GM13976 (cell line): ENCODE results near the gene TMEM209.

ENCODE experiments used
- DNase-seq: peaks from one replicate; pipeline ENCODE4 v3.0.0; 2012; ENCODE audit warnings: low spot score
- CTCF ChIP-seq: IDR thresholded peaks from 2 replicates; pipeline ENCODE4 v1.5.1; 2012; ENCODE audit warnings: borderline replicate concordance, mild to moderate bottlenecking; ENCODE audit not compliant: insufficient read depth; ENCODE audit errors: extremely low read depth, missing control alignments, control extremely low read depth
- in situ Hi-C: fragments of 300-500 bp; cut with MboI; formaldehyde crosslinking; loops from one replicate; pipeline ENCODE4 v1.12.0; 2022; ENCODE audit warnings: low sequenced_read_pairs, mixed read lengths, inconsistent platforms; ENCODE audit not compliant: unreplicated experiment

TMEM209 gene

DNA sequence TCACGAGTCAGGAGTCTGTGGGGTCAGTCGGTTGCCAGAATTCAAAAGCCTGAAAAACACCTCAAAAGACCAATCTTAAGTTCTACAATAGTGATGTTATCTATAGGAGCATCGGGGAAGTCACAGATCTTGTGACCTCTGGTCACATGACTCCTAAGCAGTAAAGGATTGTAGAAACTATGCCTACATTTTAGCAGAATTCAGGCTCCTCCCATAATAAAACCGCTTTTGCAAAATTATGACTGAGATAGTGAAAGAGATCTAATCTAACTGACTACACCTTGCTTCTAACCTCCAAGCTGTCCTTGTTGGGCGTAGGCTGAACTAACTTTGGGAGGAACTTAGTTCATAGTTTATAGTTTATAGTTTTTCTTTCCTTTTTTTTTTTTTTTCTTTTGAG is 19.0 kb upstream of the TMEM209 start:
- no peak for DNase-seq
- TF ChIP-seq CTCF: no peak
- in situ Hi-C loops: no loop called here

DNA sequence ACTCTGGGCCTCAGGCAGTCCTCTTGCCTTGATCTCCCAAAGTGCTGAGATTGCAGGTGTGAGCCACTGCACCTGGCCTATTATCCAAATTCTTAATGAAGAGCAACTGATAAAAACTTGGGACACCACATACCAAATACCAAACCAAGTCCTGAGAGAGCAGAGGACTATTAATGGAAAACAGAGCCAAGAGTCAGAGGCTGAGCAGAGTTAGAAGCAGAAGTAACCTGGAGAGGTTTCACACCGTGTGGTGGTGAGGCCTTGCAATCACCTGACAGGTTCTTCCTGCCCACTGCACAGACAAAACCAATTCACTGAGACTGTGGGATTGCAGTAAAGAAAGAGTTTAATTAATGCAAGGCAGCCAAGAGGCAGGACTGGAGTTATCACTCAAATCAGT is 18.4 kb upstream of the TMEM209 start:
- DNase-seq: no peak
- no peak for TF ChIP-seq CTCF
- in situ Hi-C loops: no loop called here

DNA sequence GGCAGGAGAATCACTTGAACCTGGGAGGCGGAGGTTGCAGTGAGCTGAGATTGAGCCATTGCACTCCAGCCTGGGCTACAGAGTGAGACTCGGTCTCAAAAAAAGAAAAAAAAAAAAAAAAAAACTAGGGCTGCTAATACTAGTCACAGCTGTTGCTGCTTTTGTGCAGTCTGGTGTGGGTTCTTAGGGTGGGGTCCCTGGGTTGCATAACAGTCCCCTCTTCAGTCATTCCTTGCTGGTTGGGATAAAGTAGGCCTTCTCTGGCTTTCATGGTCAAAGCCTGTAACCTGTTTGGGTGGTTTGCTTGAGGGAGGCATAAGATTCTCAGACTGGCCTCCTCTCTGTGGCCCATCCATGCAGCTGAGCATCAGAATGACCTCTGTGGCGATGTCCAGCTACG is 16.5 kb upstream of the TMEM209 start:
- TF ChIP-seq CTCF: no peak
- in situ Hi-C loops: no loop called here
- no peak for DNase-seq

DNA sequence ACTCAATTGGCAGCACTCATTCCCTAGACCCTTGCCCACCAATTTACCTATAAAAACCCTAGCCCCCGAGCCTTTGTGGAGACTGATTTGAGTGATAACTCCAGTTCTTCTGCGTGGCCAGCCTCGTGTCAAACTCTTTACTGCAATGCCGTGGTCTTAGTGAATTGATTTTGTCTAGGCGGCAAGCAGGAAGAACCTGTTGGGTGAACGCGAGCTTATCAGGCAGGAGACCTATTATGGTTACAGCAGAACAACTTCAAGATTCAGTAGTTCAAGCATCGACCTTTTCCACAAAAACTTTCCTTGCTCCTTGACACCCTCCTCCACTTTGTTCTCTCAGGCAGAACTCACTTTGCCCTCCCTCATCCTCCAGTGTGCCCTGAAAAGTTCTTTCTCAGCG is 14.7 kb upstream of the TMEM209 start:
- in situ Hi-C loops: no loop called here
- TF ChIP-seq CTCF: no peak
- DNase-seq: no peak

DNA sequence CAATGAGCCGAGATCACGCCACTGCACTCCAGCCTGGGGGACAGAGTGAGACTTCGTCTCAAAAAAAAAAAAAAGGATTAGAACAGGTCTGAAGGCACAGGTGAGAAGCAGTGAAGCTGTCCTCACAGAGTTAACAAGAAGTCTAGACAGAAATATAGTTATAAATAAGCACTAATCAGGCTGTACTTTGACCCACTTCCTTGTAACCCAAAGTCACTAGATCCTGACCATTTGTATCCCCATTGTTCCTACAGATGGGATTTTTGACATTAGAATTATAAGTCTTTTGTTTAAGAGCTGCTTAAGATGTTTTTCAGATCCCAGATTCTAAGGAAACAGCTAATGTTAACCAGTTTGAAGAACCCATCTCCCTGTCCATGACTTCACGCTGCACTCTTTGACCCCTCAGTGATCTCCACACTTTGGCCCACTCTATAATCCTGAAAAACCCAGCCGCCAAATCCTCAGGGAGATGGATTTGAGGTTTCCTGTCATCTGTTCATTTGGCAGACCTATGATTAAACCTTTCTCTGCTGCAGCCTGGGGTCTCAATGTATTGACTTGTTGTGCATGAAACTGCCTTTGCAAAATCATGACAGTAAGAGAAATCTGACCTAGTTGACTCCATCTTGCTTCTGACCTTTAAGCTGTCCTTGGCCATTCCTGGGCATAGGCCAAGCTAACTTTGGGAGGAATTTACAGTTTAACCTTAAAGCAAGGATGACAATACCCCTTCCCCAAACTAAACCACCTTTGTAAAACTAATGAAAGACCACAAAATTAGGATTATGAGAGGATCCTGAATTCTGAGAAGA is 13.8 kb upstream of the TMEM209 start:
- TF ChIP-seq CTCF: no peak
- no peak for DNase-seq
- in situ Hi-C loops: no loop called here

DNA sequence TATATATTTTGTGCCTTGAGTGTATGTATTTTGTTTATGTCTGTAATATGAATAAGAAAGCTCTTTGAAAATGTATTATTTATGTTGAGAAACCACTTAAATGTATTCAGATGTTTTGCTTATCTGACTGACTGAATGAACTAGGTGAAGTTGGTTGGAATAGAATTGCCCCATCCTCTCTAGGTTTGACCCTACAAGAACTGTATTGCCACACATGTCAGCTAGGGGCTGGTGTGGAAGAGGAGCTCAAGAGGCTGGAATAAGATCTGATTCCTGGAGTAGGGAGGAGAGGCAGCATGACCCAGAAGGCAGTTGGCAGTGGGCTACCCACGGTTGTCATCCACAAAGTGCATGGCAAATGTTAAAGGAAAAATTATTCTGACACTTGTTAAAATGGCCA is 11.5 kb upstream of the TMEM209 start:
- in situ Hi-C loops: no loop called here
- no peak for TF ChIP-seq CTCF
- no peak for DNase-seq

- in situ Hi-C loops: no loop called here
- no peak for DNase-seq
- no peak for TF ChIP-seq CTCF
Observed at GRCh38 chr7:130216025-130216424, 10.8 kb upstream of the TMEM209 start.
